CD8-positive, alpha-beta memory T cell (primary cell): ENCODE data around the gene PTRH1. TPM values are rescaled to one million over a fixed set of nuclear protein-coding genes. Genes with fewer than 3 reads are reported as not detected.

Experiments used
- CTCF ChIA-PET: fragments of 350-600 bp; sonication (Branson Sonifier 250); formaldehyde crosslinking; loops from one replicate; lab custom pipeline; 2021; ENCODE audit warnings: antibody characterized with exemption; lab: Charles Lee
- POLR2A ChIA-PET: fragments of 350-600 bp; sonication (Branson Sonifier 250); formaldehyde crosslinking; loops from one replicate; lab custom pipeline; 2021; ENCODE audit warnings: antibody characterized with exemption; lab: Charles Lee
- DNase-seq, 5 donors: peaks; one replicate each; pipeline versions ENCODE4 v3.0.0 to v3.0.0-alpha.2; 2020 to 2022; ENCODE audit warnings: mixed read lengths in 1 of 5
- H3K27ac ChIP-seq: one replicate; pipeline ENCODE4 v1.7.0; 2013; ENCODE audit warnings: low read depth, mild to moderate bottlenecking, low read length, moderate library complexity
- H3K27me3 ChIP-seq: 2 replicates; pipeline ENCODE4 v1.7.0; 2013; ENCODE audit warnings: low read length, mild to moderate bottlenecking; ENCODE audit not compliant: insufficient read depth, poor library complexity, severe bottlenecking
- H3K36me3 ChIP-seq: 2 replicates; pipeline ENCODE4 v1.7.0; 2013; ENCODE audit warnings: mild to moderate bottlenecking, low read length, moderate library complexity; ENCODE audit not compliant: insufficient read depth
- H3K4me1 ChIP-seq: 2 replicates; pipeline ENCODE4 v1.7.0; 2013; ENCODE audit warnings: mild to moderate bottlenecking, low read length, moderate library complexity; ENCODE audit not compliant: insufficient read depth
- H3K4me3 ChIP-seq: 2 replicates; pipeline ENCODE4 v1.7.0; 2013; ENCODE audit warnings: mild to moderate bottlenecking, low read length
- H3K9me3 ChIP-seq: 2 replicates; pipeline ENCODE4 v1.7.0; 2013; ENCODE audit warnings: mild to moderate bottlenecking, low read length
- H3K27ac Mint-ChIP-seq, 8 donors: one replicate each; pipeline ENCODE4 v1.8.0; 2020 to 2021; ENCODE audit warnings: mixed read lengths in 8 of 8, mild to moderate bottlenecking in 6 of 8, inconsistent platforms in 3 of 8, moderate library complexity in 3 of 8
- H3K27me3 Mint-ChIP-seq, 2 donors: one replicate each; pipeline ENCODE4 v1.8.0; 2020 to 2021; ENCODE audit warnings: mixed read lengths in 2 of 2, mild to moderate bottlenecking in 1 of 2, moderate library complexity in 1 of 2
- H3K36me3 Mint-ChIP-seq, 3 donors: one replicate each; pipeline ENCODE4 v1.8.0; 2020 to 2021; ENCODE audit warnings: mixed read lengths in 3 of 3, inconsistent platforms in 1 of 3, mild to moderate bottlenecking in 1 of 3
- H3K4me1 Mint-ChIP-seq, 3 donors: one replicate each; pipeline ENCODE4 v1.8.0; 2020 to 2021; ENCODE audit warnings: mixed read lengths in 3 of 3, inconsistent platforms in 1 of 3, mild to moderate bottlenecking in 1 of 3
- H3K4me3 Mint-ChIP-seq, 7 donors: one replicate each; pipeline ENCODE4 v1.8.0; 2020 to 2021; ENCODE audit warnings: mixed read lengths in 7 of 7, mild to moderate bottlenecking in 6 of 7, moderate library complexity in 4 of 7, inconsistent platforms in 2 of 7
- H3K9me3 Mint-ChIP-seq, 5 donors: one replicate each; pipeline ENCODE4 v1.8.0; 2020 to 2022; ENCODE audit warnings: mixed read lengths in 5 of 5, mild to moderate bottlenecking in 3 of 5, moderate library complexity in 2 of 5, inconsistent platforms in 1 of 5
- polyA plus RNA-seq: library from polyadenylated mRNA; unstranded; fragments of 300-500 nt; fragmentation: Illumina TruSeq; gene quantifications from one replicate; pipeline ENCODE4 v1.2.3, GENCODE V29; 2021
- total RNA-seq, 2 experiments: library from RNA; stranded (reverse); gene quantifications; one replicate each; pipeline ENCODE4 v1.2.3, GENCODE V29; 2021

Gene PTRH1
- total and polyA plus RNA-seq, 3 experiments from 2014 or later = 34.4 to 40.7 (median 35.9) TPM

DNA sequence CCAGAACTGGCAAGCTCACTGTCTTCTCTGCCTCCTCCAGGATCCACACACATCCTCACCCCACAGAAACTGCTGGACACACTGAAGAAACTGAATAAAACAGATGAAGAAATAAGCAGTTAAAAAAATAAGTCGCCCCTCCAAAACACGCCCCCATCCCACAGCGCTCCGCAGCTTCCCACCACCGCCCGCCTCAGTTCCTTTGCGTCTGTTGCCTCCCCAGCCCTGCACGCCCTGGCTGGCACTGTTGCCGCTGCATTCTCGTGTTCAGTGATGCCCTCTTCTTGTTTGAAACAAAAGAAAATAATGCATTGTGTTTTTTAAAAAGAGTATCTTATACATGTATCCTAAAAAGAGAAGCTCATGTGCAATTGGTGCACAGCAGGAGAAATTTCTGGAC, 24.7 kb downstream of the PTRH1 start:
- POLR2A ChIA-PET = interaction anchor here (0.6 kb wide), 1 partner anchor 231 kb away, joined by 3 read pairs; no protein-coding TSS in a partner anchor
- no peak overlapping the region for H3K27ac ChIP-seq
- H3K4me1 ChIP-seq = no peaks in the 10 kb centered on the region
- H3K27me3 ChIP-seq = no peaks in the 10 kb centered on the region
- no peak for DNase-seq
- Mint-ChIP-seq H3K4me3 (no peak overlapping the region), H3K9me3 (no peaks in the 10 kb centered on the region), H3K27me3 (peaks cover 0 to 4% of the 10 kb centered on the region in 2 donors), H3K4me1 (no peaks in the 10 kb centered on the region), H3K27ac (peak overlapping the region in 1 of 8 donors; percentile 75), H3K36me3 (peaks cover 0 to 22% (median 2%) of the 10 kb centered on the region in 3 donors)
- H3K9me3 ChIP-seq = no peaks in the 10 kb centered on the region
- no peaks in the 10 kb centered on the region for H3K36me3 ChIP-seq
- H3K4me3 ChIP-seq = no peak overlapping the region
- CTCF ChIA-PET = no interaction called here

DNA sequence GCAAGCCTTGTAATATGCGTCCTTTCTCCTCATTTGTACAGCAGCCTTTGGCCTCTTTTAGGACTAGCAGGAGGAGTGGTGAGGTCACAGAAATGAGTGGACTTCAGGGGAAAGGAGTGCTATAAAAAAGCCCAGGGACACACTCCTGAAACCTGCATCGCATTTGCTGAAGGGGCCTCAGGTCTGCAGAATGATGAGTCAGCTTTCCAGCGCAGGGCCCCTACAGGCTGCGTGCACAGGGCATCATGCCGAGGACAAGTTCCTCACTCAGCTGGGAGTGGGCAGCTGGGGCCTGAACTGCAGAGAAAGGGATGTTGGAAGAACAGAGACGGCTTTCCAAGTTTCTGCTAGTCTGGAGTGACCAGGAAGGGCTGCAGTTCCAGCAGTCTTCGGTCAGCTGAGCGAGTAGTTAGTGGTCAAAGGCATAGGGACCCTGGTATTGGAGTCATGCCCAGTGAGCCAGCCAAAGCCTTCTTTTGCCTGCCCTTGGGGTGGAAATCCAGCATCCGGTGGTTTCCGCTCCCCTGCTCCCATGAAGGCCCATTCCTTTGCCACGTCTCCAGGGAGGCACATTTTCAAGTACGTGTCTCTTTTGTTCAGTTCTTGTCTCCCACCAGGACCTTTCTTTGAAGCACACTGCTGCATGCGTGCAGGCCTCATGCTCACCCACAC, 26.0 kb downstream of the PTRH1 start:
- H3K4me3 Mint-ChIP-seq = no peak overlapping the region
- H3K4me1 ChIP-seq = no peaks in the 10 kb centered on the region
- H3K9me3 ChIP-seq = no peaks in the 10 kb centered on the region
- H3K36me3 Mint-ChIP-seq = peaks cover 0 to 22% (median 2%) of the 10 kb centered on the region in 3 donors
- ChIA-PET POLR2A (no interaction called here), CTCF (interaction anchor here (1.1 kb wide), 1 partner anchor 102 kb away, joined by 3 read pairs; no protein-coding TSS in a partner anchor)
- H3K27ac ChIP-seq = no peak overlapping the region
- no peaks in the 10 kb centered on the region for H3K36me3 ChIP-seq
- H3K27me3 Mint-ChIP-seq = peaks cover 0 to 4% of the 10 kb centered on the region in 2 donors
- DNase-seq = peak in 1 of 5 donors; percentile 13
- no peak overlapping the region for H3K4me3 ChIP-seq
- H3K9me3 Mint-ChIP-seq = no peaks in the 10 kb centered on the region
- H3K27ac Mint-ChIP-seq = peak overlapping the region in 2 of 8 donors; percentile 38 to 56
- no peaks in the 10 kb centered on the region for H3K27me3 ChIP-seq
- H3K4me1 Mint-ChIP-seq = no peaks in the 10 kb centered on the region

DNA sequence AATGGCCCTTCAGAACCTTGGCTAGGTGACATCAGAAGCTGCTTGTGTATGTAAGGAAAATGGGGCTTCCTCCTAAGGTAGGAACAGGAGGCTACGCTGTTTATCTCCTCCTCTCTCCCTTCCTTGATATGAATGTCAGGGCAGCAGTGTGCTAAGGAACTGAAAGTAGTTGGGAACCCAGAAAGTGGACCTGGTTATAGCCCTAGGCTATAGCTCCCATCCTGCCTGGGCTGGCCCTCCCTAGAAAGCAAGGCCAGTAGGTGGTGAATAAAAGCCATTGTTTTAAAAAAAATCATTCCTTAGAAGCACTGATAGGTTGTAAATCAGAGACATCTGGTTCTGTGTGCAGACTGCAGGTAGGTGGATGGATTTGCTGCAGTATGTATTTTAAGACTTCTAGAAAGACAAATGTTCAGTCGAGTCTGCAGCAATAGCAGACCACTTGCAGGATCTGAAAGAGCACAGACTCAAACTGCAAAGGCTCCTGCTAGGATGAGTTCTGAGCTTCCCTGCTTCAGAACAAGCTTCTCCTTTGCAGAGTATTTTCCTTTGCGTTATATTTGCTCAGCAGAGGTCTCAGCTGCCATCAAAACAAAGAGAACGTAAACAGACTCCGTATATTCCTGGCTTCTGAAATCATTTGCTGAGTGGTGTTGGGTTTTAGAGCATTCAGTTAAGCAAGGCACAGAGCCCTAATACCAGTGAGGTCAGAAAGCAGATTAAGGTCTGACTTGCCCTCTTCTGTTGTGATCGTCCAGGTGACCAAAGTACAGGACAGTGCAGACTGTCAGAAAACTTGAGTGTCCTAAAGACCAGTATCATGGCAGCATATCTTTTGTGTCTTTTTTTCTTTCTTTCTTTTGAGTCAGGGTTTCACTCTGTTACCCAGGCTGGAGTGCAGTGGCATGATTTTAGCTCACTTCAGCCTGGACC, 28.7 kb downstream of the PTRH1 start:
- DNase-seq = no peak
- Histone ChIP-seq H3K9me3 (no peaks in the 10 kb centered on the region), H3K27ac (no peak overlapping the region), H3K4me3 (no peak overlapping the region), H3K36me3 (no peaks in the 10 kb centered on the region), H3K4me1 (no peaks in the 10 kb centered on the region), H3K27me3 (no peaks in the 10 kb centered on the region)
- Mint-ChIP-seq H3K36me3 (peaks cover 0 to 26% (median 5%) of the 10 kb centered on the region in 3 donors), H3K27ac (peak overlapping the region in 4 of 8 donors; percentile 23 to 63 (median 38)), H3K4me1 (no peaks in the 10 kb centered on the region), H3K9me3 (no peaks in the 10 kb centered on the region), H3K27me3 (peaks cover 0 to 2% of the 10 kb centered on the region in 2 donors), H3K4me3 (no peak overlapping the region)
- CTCF ChIA-PET = interaction anchor here (1.0 to 1.5 kb wide), 2 partner anchors 48 to 101 kb away, joined by 3 read pairs; partner anchors contain the start of gene TOR2A
- POLR2A ChIA-PET = no interaction called here

DNA sequence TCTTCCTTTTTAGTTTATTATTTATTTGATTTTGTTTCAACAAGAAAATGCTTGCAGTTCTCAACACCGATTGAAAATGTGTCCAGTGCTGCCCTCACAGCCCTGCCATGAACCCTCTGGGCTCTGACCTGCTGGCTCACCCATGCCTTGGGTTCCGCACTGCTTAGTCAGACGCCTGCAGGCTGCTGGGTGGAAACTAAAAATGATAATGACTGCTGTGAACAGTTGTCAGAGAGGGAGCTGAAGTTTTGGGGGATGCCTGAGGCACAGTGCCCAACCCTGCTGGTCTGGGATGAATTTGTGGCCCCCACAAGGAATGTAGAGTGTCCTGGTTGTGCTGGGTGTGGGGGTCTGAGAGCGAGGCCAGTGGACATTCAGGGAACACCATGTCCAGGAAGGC, 30.9 kb downstream of the PTRH1 start:
- Mint-ChIP-seq H3K27ac (no peak overlapping the region), H3K27me3 (peaks cover 0 to 2% of the 10 kb centered on the region in 2 donors), H3K36me3 (peaks cover 0 to 24% (median 6%) of the 10 kb centered on the region in 3 donors), H3K4me1 (no peaks in the 10 kb centered on the region), H3K9me3 (no peaks in the 10 kb centered on the region), H3K4me3 (no peak overlapping the region)
- Histone ChIP-seq H3K9me3 (no peaks in the 10 kb centered on the region), H3K27me3 (no peaks in the 10 kb centered on the region), H3K4me3 (no peak overlapping the region), H3K4me1 (no peaks in the 10 kb centered on the region), H3K27ac (no peak overlapping the region), H3K36me3 (no peaks in the 10 kb centered on the region)
- DNase-seq = no peak
- ChIA-PET CTCF (no interaction called here), POLR2A (no interaction called here)

DNA sequence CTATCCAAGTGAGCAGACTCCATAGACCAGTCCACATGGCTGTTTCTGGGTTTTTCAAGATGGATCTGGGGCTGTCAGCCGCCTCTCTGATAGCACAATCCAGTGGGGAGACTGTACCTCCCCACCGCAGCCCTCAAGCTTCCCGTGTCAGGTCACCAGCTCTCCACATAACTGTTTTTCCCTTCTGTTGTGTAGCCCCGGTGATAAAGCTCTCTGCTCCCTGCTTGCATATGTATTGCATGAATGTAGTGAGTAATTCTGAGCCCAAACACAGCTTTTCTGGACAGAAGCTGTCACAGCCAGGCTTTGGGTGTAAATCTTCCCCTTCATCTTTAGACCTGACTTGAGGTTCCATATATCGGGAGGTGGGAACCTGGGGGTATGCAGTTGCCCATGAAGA, 31.7 kb downstream of the PTRH1 start:
- no peak overlapping the region for H3K27ac ChIP-seq
- no peak for DNase-seq
- H3K9me3 ChIP-seq = no peaks in the 10 kb centered on the region
- no peaks in the 10 kb centered on the region for H3K36me3 ChIP-seq
- H3K4me1 ChIP-seq = no peaks in the 10 kb centered on the region
- no peaks in the 10 kb centered on the region for H3K4me1 Mint-ChIP-seq
- H3K27me3 ChIP-seq = no peaks in the 10 kb centered on the region
- H3K27ac Mint-ChIP-seq = peak overlapping the region in 1 of 8 donors; percentile 37
- no peak overlapping the region for H3K4me3 Mint-ChIP-seq
- peaks cover 0 to 29% (median 6%) of the 10 kb centered on the region in 3 donors for H3K36me3 Mint-ChIP-seq
- POLR2A ChIA-PET = no interaction called here
- H3K27me3 Mint-ChIP-seq = peaks cover 2% of the 10 kb centered on the region in 2 donors
- H3K4me3 ChIP-seq = no peak overlapping the region
- CTCF ChIA-PET = interaction anchor here (1.3 kb wide), 1 partner anchor 23 kb away, joined by 3 read pairs; no protein-coding TSS in a partner anchor
- no peaks in the 10 kb centered on the region for H3K9me3 Mint-ChIP-seq

DNA sequence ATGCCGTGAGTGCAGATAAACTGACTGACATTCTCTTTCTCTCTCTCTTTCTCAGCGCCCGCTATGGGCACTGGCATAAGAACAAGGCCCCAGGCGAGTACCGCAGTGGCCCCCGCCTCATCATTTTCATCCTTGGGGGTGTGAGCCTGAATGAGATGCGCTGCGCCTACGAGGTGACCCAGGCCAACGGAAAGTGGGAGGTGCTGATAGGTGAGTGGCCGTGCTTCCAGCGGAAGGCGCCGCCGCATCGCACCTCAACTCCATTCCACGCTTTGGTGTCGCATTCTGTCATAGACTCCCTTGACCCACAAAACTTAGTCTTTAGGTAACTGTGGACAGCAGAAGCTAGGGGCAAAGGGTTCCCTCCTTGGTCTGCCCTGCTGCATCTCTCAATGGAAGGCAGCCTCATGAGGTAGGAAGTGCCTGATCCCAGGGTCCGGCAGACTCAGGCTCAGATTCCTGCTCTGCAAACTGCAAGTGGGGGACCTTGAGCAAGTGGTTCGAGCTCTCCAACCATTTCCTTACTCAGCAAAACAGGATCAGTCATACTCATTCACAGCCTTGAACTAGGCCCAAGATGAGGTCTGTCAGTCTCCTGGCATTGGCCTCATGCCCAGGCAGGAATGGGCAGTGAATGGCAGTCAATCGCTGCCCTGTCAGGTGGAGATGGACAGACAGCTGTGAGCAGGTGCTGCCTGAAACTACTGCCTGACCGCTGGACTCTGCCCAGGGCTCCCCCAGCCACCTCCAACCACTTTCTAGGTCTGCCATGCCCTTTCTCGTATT, 32.9 kb downstream of the PTRH1 start:
- ChIA-PET POLR2A (no interaction called here), CTCF (interaction anchor here (1.3 kb wide), 1 partner anchor 21 kb away, joined by 3 read pairs; no protein-coding TSS in a partner anchor)
- no peak overlapping the region for H3K27ac ChIP-seq
- no peak for DNase-seq
- Mint-ChIP-seq H3K9me3 (no peaks in the 10 kb centered on the region), H3K4me3 (no peak overlapping the region), H3K36me3 (peaks cover 0 to 30% (median 6%) of the 10 kb centered on the region in 3 donors), H3K4me1 (no peaks in the 10 kb centered on the region), H3K27ac (no peak overlapping the region), H3K27me3 (peaks cover 0 to 4% of the 10 kb centered on the region in 2 donors)
- no peaks in the 10 kb centered on the region for H3K27me3 ChIP-seq
- H3K4me1 ChIP-seq = no peaks in the 10 kb centered on the region
- no peaks in the 10 kb centered on the region for H3K9me3 ChIP-seq
- H3K36me3 ChIP-seq = no peaks in the 10 kb centered on the region
- H3K4me3 ChIP-seq = no peak overlapping the region

DNA sequence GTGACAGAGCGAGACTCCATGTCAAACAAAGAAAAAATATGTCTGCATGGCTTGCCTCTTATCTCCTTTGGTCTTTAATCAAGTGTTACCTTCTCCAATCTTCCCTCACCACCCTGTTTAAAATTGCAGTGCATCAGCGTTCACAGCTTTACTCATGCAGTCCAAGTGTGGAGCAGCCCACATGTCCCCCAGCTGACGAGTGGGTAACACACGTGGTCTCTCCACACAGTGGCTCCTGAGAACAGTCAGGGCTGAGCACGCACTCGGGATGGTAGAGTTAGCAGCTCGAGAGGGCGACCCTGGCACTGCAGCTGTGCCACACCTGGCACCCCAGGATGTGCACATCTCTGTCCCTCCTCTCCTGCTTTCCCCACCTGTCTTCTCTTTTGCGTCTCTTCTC, 34.6 kb downstream of the PTRH1 start:
- CTCF ChIA-PET = no interaction called here
- H3K9me3 Mint-ChIP-seq = no peaks in the 10 kb centered on the region

More for the DNA sequence above, 34.6 kb downstream of the PTRH1 start:
- peaks cover 0 to 4% of the 10 kb centered on the region in 2 donors for H3K27me3 Mint-ChIP-seq
- POLR2A ChIA-PET = no interaction called here
- peaks cover 0 to 32% (median 7%) of the 10 kb centered on the region in 3 donors for H3K36me3 Mint-ChIP-seq
- H3K36me3 ChIP-seq = no peaks in the 10 kb centered on the region
- H3K4me3 ChIP-seq = no peak overlapping the region
- H3K9me3 ChIP-seq = no peaks in the 10 kb centered on the region
- no peaks in the 10 kb centered on the region for H3K4me1 ChIP-seq
- H3K4me1 Mint-ChIP-seq = no peaks in the 10 kb centered on the region
- no peaks in the 10 kb centered on the region for H3K27me3 ChIP-seq
- H3K27ac Mint-ChIP-seq = no peak overlapping the region
- H3K27ac ChIP-seq = no peak overlapping the region
- DNase-seq = no peak
- H3K4me3 Mint-ChIP-seq = no peak overlapping the region
